HCT116 (cell line): ENCODE results near the gene LGALS12. TPM values are rescaled to one million over a fixed set of nuclear protein-coding genes. Genes with fewer than 3 reads are reported as not detected.

Experiments
- ATAC-seq: fragments of 200-7000 bp; cut with Tn5 transposase; 2 replicates; pipeline ENCODE4 v1.9.1; 2020; ENCODE audit warnings: mild to moderate bottlenecking, moderate library complexity
- BruUV-seq: library from RNA; stranded (reverse); fragments of 400-500 nt; replicated peaks from 2 replicates; lab custom pipeline; 2021; lab: Mats Ljungman, UMichigan
- CTCF ChIA-PET: fragments of 300-600 bp; sonication (Branson Sonifier 250); formaldehyde crosslinking; loops from one replicate; lab custom pipeline; 2021; ENCODE audit warnings: antibody characterized with exemption; lab: Charles Lee
- POLR2A ChIA-PET: fragments of 300-600, 350-600 bp; sonication (Branson Sonifier 250); formaldehyde crosslinking; loops from one replicate; lab custom pipeline; 2021; ENCODE audit warnings: antibody characterized with exemption; lab: Charles Lee
- RAD21 ChIA-PET, 2 experiments: fragments of 300-600 bp; sonication (Branson Sonifier 250); formaldehyde crosslinking; loops; one replicate each; lab custom pipeline; 2023; ENCODE audit warnings: low total read pairs in 2 of 2; ENCODE audit not compliant: uncharacterized antibody in 2 of 2, unreplicated experiment in 2 of 2, low non-redundant PET in 1 of 2; lab: Charles Lee
- DNase-seq: peaks from one replicate; pipeline ENCODE4 v3.0.0-alpha.2; 2010; ENCODE audit warnings: low read depth, low spot score
- H2AFZ ChIP-seq: fragments of 200-600 bp; shearing (Covaris generic), sonication (generic); 2 replicates; pipeline ENCODE4 v1.6.1; 2017; ENCODE audit warnings: low read depth, mixed run types, mixed read lengths, antibody characterized with exemption, low read length; ENCODE audit not compliant: poor library complexity, severe bottlenecking
- H3K27ac ChIP-seq: 2 replicates; pipeline ENCODE4 v1.5.1; 2012; ENCODE audit warnings: low read depth, low read length
- H3K27me3 ChIP-seq: fragments of 200-600 bp; sonication (generic); 2 replicates; pipeline ENCODE4 v1.6.1; 2016; ENCODE audit warnings: mixed run types, low read length, mixed read lengths; ENCODE audit not compliant: insufficient read depth
- H3K36me3 ChIP-seq, 2 experiments: fragments of 200-500 bp in 1 of 2; fragments of 200-600 bp in 1 of 2; sonication (Bioruptor generic) in 1 of 2; sonication (generic) in 1 of 2; 2 replicates each; pipeline versions ENCODE4 v1.5.1 to v1.6.1; 2014 to 2016; ENCODE audit warnings: low read length in 2 of 2, inconsistent platforms in 1 of 2, mixed read lengths in 1 of 2, mixed run types in 1 of 2; ENCODE audit not compliant: insufficient read depth in 2 of 2, control insufficient read depth in 1 of 2
- H3K4me1 ChIP-seq, 2 experiments: fragments of 200-600 bp in 1 of 2; sonication (generic) in 1 of 2; 2 replicates each; pipeline versions ENCODE4 v1.5.1 to v1.6.1; 2012 to 2017; ENCODE audit warnings: low read length in 2 of 2, inconsistent platforms in 1 of 2, mild to moderate bottlenecking in 1 of 2, mixed read lengths in 1 of 2, mixed run types in 1 of 2, moderate library complexity in 1 of 2; ENCODE audit not compliant: insufficient read depth in 2 of 2, control insufficient read depth in 1 of 2
- H3K4me2 ChIP-seq: fragments of 200-600 bp; sonication (generic); 2 replicates; pipeline ENCODE4 v1.6.1; 2017; ENCODE audit warnings: mixed run types, low read length, mixed read lengths
- H3K4me3 ChIP-seq, 2 experiments: fragments of 200-600 bp in 1 of 2; sonication (generic) in 1 of 2; replicated peaks in 1 of 2; 2 replicates each; pipeline ENCODE4 v1.5.1; 2011 to 2016; ENCODE audit warnings: low read length in 2 of 2, control low read depth in 1 of 2, low read depth in 1 of 2, mild to moderate bottlenecking in 1 of 2, mixed read lengths in 1 of 2, mixed run types in 1 of 2
- H3K79me2 ChIP-seq: fragments of 200-600 bp; sonication (generic); 2 replicates; pipeline ENCODE4 v1.6.1; 2017; ENCODE audit warnings: mild to moderate bottlenecking, mixed run types, low read length, moderate library complexity, mixed read lengths; ENCODE audit not compliant: insufficient read depth
- H3K9ac ChIP-seq: fragments of 200-600 bp; sonication (generic); 2 replicates; pipeline ENCODE4 v1.6.1; 2016; ENCODE audit warnings: low read length, mixed read lengths
- H3K9me2 ChIP-seq: fragments of 200-600 bp; sonication (generic), shearing (Covaris generic); 2 replicates; pipeline ENCODE4 v1.6.1; 2017; ENCODE audit warnings: mixed run types, mild to moderate bottlenecking, moderate library complexity; ENCODE audit not compliant: insufficient read depth
- H3K9me3 ChIP-seq, 2 experiments: fragments of 200-500 bp in 1 of 2; fragments of 200-600 bp in 1 of 2; sonication (Bioruptor generic) in 1 of 2; sonication (generic) in 1 of 2; 2 replicates each; pipeline ENCODE4 v1.6.1; 2014 to 2017; ENCODE audit warnings: low read length in 2 of 2, mixed read lengths in 2 of 2, inconsistent platforms in 1 of 2, low read depth in 1 of 2, mild to moderate bottlenecking in 1 of 2, mixed run types in 1 of 2, moderate library complexity in 1 of 2; ENCODE audit not compliant: control insufficient read depth in 1 of 2, insufficient read depth in 1 of 2
- H4K20me1 ChIP-seq: fragments of 200-600 bp; sonication (generic), shearing (Covaris generic); 2 replicates; pipeline ENCODE4 v1.6.1; 2017; ENCODE audit warnings: mixed run types, mild to moderate bottlenecking, moderate library complexity; ENCODE audit not compliant: insufficient read depth
- ATF3 ChIP-seq: IDR thresholded peaks from 2 replicates; pipeline ENCODE4 v1.6.1; 2012
- CBX3 ChIP-seq: IDR thresholded peaks from 2 replicates; pipeline ENCODE4 v1.6.1; 2012; ENCODE audit warnings: low read depth
- CEBPB ChIP-seq: IDR thresholded peaks from 2 replicates; pipeline ENCODE4 v1.6.1; 2012; ENCODE audit warnings: low read depth
- ELF1 ChIP-seq: IDR thresholded peaks from 2 replicates; pipeline ENCODE4 v1.6.1; 2012; ENCODE audit warnings: low read depth, borderline replicate concordance
- JUND ChIP-seq: IDR thresholded peaks from 2 replicates; pipeline ENCODE4 v1.6.1; 2012
- RAD21 ChIP-seq: IDR thresholded peaks from 2 replicates; pipeline ENCODE4 v1.6.1; 2012; ENCODE audit warnings: low read depth, mild to moderate bottlenecking
- TCF7L2 ChIP-seq: IDR thresholded peaks from 2 replicates; pipeline ENCODE4 v1.7.0; 2011; ENCODE audit warnings: borderline replicate concordance, inconsistent platforms; ENCODE audit not compliant: insufficient read depth, insufficient read length; ENCODE audit errors: extremely low read depth
- ZFX ChIP-seq: fragments of 450-650 bp; IDR thresholded peaks from 2 replicates; pipeline ENCODE4 v1.6.1; 2017
- intact Hi-C: fragments of 100-400 bp; cut with micrococcal nuclease; formaldehyde crosslinking; loops from 2 replicates; pipeline ENCODE4 v1.10.0; 2022
- total RNA-seq: library from RNA; stranded (reverse); gene quantifications from one replicate; pipeline ENCODE4 v1.2.1, GENCODE V29; 2021; ENCODE audit not compliant: unreplicated experiment
- TF ChIP-seq, protein P1 (sequence below): IDR thresholded peaks from 2 replicates; pipeline ENCODE4 v1.6.1; 2012; ENCODE audit warnings: low read depth

Gene LGALS12
- total RNA-seq, 1 experiment from 2014 or later: not detected

DNA sequence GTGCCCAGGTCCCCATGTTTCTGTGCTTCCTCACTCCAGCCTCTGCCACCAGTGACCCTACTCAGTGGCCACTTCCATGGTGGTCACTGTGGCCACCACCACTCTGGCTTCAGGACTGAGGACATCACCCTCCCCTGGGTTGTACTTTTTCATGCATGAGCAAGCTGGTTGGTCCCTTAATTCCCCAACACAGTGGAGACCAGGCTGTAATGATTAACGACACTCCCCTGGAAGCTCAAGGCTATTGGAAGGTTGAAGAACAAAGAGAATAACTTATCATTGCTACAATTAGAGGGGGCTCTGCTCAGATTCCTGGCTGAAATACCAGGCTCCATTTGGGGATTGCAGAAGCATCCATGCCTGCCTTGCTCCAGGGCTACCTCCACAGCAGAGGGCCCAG lies 41.2 kb downstream of the LGALS12 start:
- H3K36me3 ChIP-seq: no peaks in the 10 kb centered on the region
- no peaks in the 10 kb centered on the region for H3K9me3 ChIP-seq
- TF ChIP-seq TCF7L2: no peak
- TF ChIP-seq, protein P1, sequence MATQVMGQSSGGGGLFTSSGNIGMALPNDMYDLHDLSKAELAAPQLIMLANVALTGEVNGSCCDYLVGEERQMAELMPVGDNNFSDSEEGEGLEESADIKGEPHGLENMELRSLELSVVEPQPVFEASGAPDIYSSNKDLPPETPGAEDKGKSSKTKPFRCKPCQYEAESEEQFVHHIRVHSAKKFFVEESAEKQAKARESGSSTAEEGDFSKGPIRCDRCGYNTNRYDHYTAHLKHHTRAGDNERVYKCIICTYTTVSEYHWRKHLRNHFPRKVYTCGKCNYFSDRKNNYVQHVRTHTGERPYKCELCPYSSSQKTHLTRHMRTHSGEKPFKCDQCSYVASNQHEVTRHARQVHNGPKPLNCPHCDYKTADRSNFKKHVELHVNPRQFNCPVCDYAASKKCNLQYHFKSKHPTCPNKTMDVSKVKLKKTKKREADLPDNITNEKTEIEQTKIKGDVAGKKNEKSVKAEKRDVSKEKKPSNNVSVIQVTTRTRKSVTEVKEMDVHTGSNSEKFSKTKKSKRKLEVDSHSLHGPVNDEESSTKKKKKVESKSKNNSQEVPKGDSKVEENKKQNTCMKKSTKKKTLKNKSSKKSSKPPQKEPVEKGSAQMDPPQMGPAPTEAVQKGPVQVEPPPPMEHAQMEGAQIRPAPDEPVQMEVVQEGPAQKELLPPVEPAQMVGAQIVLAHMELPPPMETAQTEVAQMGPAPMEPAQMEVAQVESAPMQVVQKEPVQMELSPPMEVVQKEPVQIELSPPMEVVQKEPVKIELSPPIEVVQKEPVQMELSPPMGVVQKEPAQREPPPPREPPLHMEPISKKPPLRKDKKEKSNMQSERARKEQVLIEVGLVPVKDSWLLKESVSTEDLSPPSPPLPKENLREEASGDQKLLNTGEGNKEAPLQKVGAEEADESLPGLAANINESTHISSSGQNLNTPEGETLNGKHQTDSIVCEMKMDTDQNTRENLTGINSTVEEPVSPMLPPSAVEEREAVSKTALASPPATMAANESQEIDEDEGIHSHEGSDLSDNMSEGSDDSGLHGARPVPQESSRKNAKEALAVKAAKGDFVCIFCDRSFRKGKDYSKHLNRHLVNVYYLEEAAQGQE: no peak
- TF ChIP-seq ELF1: no peak
- no peak for TF ChIP-seq RAD21
- H3K9me2 ChIP-seq: no peaks in the 10 kb centered on the region
- intact Hi-C loops: no loop called here
- no peaks in the 10 kb centered on the region for H3K4me1 ChIP-seq
- no peaks in the 10 kb centered on the region; the same call in 1 of the 2 replicates for H3K27me3 ChIP-seq
- no peak overlapping the region for H3K27ac ChIP-seq
- no peak overlapping the region for H3K4me2 ChIP-seq
- no peaks in the 10 kb centered on the region for H3K79me2 ChIP-seq
- no peak for DNase-seq
- ChIA-PET CTCF (no interaction called here), RAD21 (no interaction called here), POLR2A (no interaction called here)
- BruUV-seq: no TSS peak
- H4K20me1 ChIP-seq: no peaks in the 10 kb centered on the region
- ATAC-seq: no peak
- no peak overlapping the region for H3K9ac ChIP-seq
- H3K4me3 ChIP-seq: no peak overlapping the region
- no peak overlapping the region for H2AFZ ChIP-seq

DNA sequence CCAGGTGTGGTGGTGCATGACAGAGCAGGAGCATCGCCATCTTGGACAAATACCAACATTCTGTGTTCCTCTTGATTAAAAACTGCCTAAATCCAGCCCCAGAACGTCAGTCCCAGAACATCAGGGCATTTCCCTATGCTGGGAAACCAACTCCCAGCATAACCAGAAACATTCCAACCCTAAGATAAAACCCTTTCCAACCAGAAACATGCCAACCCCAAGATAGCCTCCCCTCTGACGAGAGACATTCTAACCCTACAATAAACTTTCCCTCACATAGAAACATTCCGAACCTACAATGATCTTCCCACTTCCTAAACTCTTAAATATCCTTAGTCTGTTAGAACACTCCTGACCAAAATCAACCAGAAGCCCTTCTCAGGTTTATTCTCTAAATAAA lies 42.3 kb downstream of the LGALS12 start:
- no peaks in the 10 kb centered on the region for H4K20me1 ChIP-seq
- TF ChIP-seq JUND: no peak
- no peak for TF ChIP-seq CBX3
- TF ChIP-seq ATF3: no peak
- TF ChIP-seq ZFX: no peak
- TF ChIP-seq CEBPB: no peak
- TF ChIP-seq TCF7L2: no peak
- TF ChIP-seq ELF1: no peak
- no peak overlapping the region for H3K9ac ChIP-seq
- no peak overlapping the region for H3K4me3 ChIP-seq
- POLR2A ChIA-PET: no interaction called here
- H3K9me2 ChIP-seq: no peaks in the 10 kb centered on the region
- no peaks in the 10 kb centered on the region for H3K27me3 ChIP-seq
- H3K36me3 ChIP-seq: no peaks in the 10 kb centered on the region
- no peak overlapping the region for H3K4me2 ChIP-seq
- no peak overlapping the region for H3K27ac ChIP-seq
- RAD21 ChIA-PET: no interaction called here
- no peaks in the 10 kb centered on the region for H3K9me3 ChIP-seq
- no TSS peak for BruUV-seq
- intact Hi-C loops: no loop called here
- ATAC-seq (no peak), DNase-seq (no peak)
- no peaks in the 10 kb centered on the region for H3K79me2 ChIP-seq
- H2AFZ ChIP-seq: no peak overlapping the region
- no peaks in the 10 kb centered on the region for H3K4me1 ChIP-seq
- CTCF ChIA-PET: no interaction called here
